ENCODE results near the gene SYT9. TPM values are rescaled to one million over a fixed set of nuclear protein-coding genes. Genes with fewer than 3 reads are reported as not detected.

The SYT9 gene
- total RNA-seq, 3 donors from 2014 or later (not counting 1 experiment from before 2014, with no cell fraction given), result not detected

- ATAC-seq (no peak), DNase-seq (no peak)
- H3K27me3 Mint-ChIP-seq (ENCODE audit: low read depth in 2 of 2), result no peaks in the 10 kb centered on the region
- H3K27ac Mint-ChIP-seq, result no peak overlapping the region
- peaks cover 7 to 12% of the 10 kb centered on the region in 2 donors for H3K4me1 Mint-ChIP-seq
- Histone ChIP-seq H3K27me3 (ENCODE audit: control insufficient read depth, insufficient read depth, low read length) (no peaks in the 10 kb centered on the region), H3K4me3 (ENCODE audit: low read length) (no peak overlapping the region), H3K4me1 (ENCODE audit: control insufficient read depth, insufficient read depth, low read length) (peaks cover 4% of the 10 kb centered on the region), H3K27ac (ENCODE audit: low read length) (no peak overlapping the region), H3K36me3 (ENCODE audit: control insufficient read depth, insufficient read depth, low read length) (no peaks in the 10 kb centered on the region), H3K9me3 (ENCODE audit: control insufficient read depth, insufficient read depth, low read length) (no peaks in the 10 kb centered on the region)
- WGBS (ENCODE audit: insufficient coverage), result 79% methylated on average over 2 of the region's 2 CpGs
- no peaks in the 10 kb centered on the region for H3K36me3 Mint-ChIP-seq
- no peaks in the 10 kb centered on the region for H3K9me3 Mint-ChIP-seq
- no peak for TF ChIP-seq CTCF (IDR thresholded peaks at IDR 0.05)
- intact Hi-C loops (cut with micrococcal nuclease), result no loop called here
- no peak overlapping the region for H3K4me3 Mint-ChIP-seq
Observed at GRCh38 chr11:7493670-7494069, 242.0 kb downstream of the SYT9 start.

- Mint-ChIP-seq H3K27ac (no peak overlapping the region), H3K27me3 (ENCODE audit: low read depth in 2 of 2) (no peaks in the 10 kb centered on the region), H3K36me3 (no peaks in the 10 kb centered on the region), H3K4me1 (peaks cover 7 to 12% of the 10 kb centered on the region in 2 donors), H3K4me3 (no peak overlapping the region), H3K9me3 (no peaks in the 10 kb centered on the region)
- Histone ChIP-seq H3K9me3 (ENCODE audit: control insufficient read depth, insufficient read depth, low read length) (no peaks in the 10 kb centered on the region), H3K27ac (ENCODE audit: low read length) (no peak overlapping the region), H3K4me3 (ENCODE audit: low read length) (no peak overlapping the region), H3K4me1 (ENCODE audit: control insufficient read depth, insufficient read depth, low read length) (peaks cover 4% of the 10 kb centered on the region), H3K36me3 (ENCODE audit: control insufficient read depth, insufficient read depth, low read length) (no peaks in the 10 kb centered on the region), H3K27me3 (ENCODE audit: control insufficient read depth, insufficient read depth, low read length) (no peaks in the 10 kb centered on the region)
- DNase-seq, result no peak
- ATAC-seq, result no peak
- TF ChIP-seq CTCF (IDR thresholded peaks at IDR 0.05), result no peak
- intact Hi-C loops (cut with micrococcal nuclease), result no loop called here
- WGBS (ENCODE audit: insufficient coverage), result 94% methylated on average over 4 of the region's 5 CpGs
Observed at GRCh38 chr11:7494086-7494745, 242.5 kb downstream of the SYT9 start.

GRCh38 chr11:7495882-7496551 is 244.3 kb downstream of the SYT9 start:
- H3K4me1 ChIP-seq (ENCODE audit: control insufficient read depth, insufficient read depth, low read length), result peaks cover 4% of the 10 kb centered on the region
- no peaks in the 10 kb centered on the region for H3K36me3 ChIP-seq (ENCODE audit: control insufficient read depth, insufficient read depth, low read length)
- Mint-ChIP-seq H3K4me1 (peaks cover 7 to 12% of the 10 kb centered on the region in 2 donors), H3K9me3 (no peaks in the 10 kb centered on the region), H3K27ac (peak overlapping the region in 1 of 2 donors; percentile 67), H3K36me3 (no peaks in the 10 kb centered on the region), H3K4me3 (no peak overlapping the region), H3K27me3 (ENCODE audit: low read depth in 2 of 2) (no peaks in the 10 kb centered on the region)
- H3K27ac ChIP-seq (ENCODE audit: low read length), result peak overlapping the region; percentile 53
- TF ChIP-seq CTCF (IDR thresholded peaks at IDR 0.05), result no peak
- WGBS (ENCODE audit: insufficient coverage), result 40% methylated on average over 4 of the region's 4 CpGs
- H3K9me3 ChIP-seq (ENCODE audit: control insufficient read depth, insufficient read depth, low read length), result no peaks in the 10 kb centered on the region
- H3K4me3 ChIP-seq (ENCODE audit: low read length), result no peak overlapping the region
- intact Hi-C loops (cut with micrococcal nuclease), result no loop called here
- ATAC-seq (peak; percentile 56 to 82 (median 70)), DNase-seq (no peak)
- no peaks in the 10 kb centered on the region for H3K27me3 ChIP-seq (ENCODE audit: control insufficient read depth, insufficient read depth, low read length)
